ENCODE results near the gene ASRGL1.
A peak's percentile ranks its signal among the peaks of the same experiment; 100 is the strongest.
"Not testable (repeated sequence)": the region's sequence is repeated elsewhere in the genome, so short reads cannot be mapped to it uniquely, and the experiment has no call there.

Gene ASRGL1

DNA sequence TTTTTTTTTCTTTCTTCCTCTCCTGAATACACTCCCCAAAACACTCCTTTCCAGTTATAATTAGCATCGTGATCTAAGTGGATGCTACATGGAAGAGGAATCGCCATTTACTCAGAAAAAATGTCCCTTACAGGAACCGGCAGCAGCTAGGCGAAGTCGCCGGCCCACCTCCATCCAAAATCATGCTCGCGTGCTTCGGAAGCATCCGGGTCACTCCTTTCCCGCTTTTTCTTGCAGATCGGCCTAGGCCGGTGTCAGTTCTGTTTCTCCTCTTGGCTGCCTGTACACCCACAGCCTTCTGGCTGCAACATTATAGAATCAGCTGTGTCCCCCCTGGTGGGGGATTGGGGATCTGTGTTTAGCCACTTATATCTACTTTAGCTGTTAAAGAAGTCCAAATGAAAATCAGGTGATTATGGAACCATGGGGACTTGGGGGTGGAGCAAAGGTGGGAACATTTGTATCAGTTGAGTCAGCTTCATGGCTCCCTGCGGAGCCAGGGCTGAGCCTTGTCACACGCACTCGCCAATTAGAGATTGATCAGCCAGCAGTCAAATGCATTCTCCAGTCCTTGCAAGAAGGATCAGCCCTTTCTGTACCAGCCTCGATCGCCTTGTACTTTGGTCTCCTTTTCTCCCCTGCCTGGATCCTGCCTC is 36.3 kb downstream of the ASRGL1 start:
- DNase-seq (ENCODE audit: extremely low read depth, low read depth) = no peak
- H3K4me3 ChIP-seq (replicated peaks; ENCODE audit: low read depth, low read length) = no peak overlapping the region
- TF ChIP-seq, protein P1, sequence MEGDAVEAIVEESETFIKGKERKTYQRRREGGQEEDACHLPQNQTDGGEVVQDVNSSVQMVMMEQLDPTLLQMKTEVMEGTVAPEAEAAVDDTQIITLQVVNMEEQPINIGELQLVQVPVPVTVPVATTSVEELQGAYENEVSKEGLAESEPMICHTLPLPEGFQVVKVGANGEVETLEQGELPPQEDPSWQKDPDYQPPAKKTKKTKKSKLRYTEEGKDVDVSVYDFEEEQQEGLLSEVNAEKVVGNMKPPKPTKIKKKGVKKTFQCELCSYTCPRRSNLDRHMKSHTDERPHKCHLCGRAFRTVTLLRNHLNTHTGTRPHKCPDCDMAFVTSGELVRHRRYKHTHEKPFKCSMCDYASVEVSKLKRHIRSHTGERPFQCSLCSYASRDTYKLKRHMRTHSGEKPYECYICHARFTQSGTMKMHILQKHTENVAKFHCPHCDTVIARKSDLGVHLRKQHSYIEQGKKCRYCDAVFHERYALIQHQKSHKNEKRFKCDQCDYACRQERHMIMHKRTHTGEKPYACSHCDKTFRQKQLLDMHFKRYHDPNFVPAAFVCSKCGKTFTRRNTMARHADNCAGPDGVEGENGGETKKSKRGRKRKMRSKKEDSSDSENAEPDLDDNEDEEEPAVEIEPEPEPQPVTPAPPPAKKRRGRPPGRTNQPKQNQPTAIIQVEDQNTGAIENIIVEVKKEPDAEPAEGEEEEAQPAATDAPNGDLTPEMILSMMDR (IDR thresholded peaks at IDR 0.05; ENCODE audit: low read depth, low read length, missing control alignments) = no peak

DNA sequence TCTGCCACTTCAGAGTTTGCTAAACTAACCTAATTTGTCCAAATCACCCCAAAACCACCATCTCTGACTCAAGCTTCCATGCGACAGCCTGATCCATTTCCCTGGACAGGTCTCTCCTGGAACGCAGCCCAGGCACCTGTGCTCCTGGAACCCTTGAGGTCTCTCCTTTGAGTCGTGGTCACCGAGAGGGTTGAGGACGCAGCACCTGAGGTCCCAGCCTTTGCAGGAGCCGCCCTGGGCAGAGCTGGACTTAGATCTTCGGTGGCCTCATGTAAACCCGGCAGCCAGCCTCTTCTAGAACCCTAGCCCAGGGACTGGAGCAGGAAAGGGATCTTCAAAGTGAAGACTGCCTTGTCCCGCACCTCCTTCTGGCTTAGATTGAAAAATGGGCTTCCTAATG is 37.6 kb downstream of the ASRGL1 start:
- TF ChIP-seq, protein P1 (IDR thresholded peaks at IDR 0.05; ENCODE audit: low read depth, low read length, missing control alignments) = no peak
- DNase-seq (ENCODE audit: extremely low read depth, low read depth) = no peak
- H3K4me3 ChIP-seq (replicated peaks; ENCODE audit: low read depth, low read length) = no peak overlapping the region

DNA sequence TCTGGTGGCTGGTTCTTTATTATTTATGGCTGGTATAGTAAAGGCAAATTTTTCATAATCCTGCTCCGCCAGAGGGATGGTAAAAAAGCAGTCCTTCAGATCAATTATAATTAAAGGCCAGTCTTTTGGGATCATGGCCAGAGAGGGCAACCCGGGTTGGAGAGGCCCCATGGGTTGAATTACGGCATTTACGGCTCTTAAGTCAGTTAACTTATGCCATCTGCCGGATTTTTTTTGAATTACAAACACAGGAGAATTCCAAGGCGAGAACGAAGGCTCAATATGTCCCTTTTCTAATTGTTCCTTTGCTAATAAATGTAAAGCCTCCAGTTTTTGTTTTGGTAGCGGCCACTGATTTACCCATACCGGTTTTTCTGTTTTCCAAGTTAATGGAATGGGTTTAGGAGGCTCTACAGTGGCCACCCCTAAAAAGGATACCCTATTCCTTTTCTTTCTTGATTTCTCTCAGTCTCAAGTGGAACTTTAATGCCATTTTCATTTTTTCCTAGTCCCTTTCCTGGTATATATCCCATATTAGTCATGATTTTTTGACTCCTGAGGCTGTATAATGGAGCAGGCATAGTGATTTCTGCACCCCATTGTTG is 41.3 kb downstream of the ASRGL1 start:
- H3K4me3 ChIP-seq (replicated peaks; ENCODE audit: low read depth, low read length); DNase-seq (ENCODE audit: extremely low read depth, low read depth): not testable (repeated sequence)
- TF ChIP-seq, protein P1 (IDR thresholded peaks at IDR 0.05; ENCODE audit: low read depth, low read length, missing control alignments) = peak; percentile 21

DNA sequence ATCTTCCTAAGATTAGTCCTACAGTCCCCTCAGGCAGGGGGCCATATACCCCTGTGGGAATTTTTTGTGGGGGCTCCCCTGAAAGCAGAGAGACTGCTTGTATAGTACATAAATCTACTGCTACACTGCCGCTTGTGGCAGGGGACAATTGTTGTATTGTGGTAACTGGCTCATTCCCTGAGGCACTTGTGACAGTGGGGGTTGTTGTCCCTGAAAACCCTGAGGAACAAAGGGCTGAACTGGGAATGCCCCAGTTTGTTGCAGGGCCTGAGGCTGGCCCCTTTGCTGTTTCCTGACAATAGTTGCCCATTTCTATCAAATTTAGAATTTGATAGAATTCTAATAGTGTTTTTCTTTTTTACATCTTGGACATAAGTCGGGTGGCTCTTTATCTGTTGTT is 42.3 kb downstream of the ASRGL1 start:
- H3K4me3 ChIP-seq (replicated peaks; ENCODE audit: low read depth, low read length) = not testable (repeated sequence)

DNA sequence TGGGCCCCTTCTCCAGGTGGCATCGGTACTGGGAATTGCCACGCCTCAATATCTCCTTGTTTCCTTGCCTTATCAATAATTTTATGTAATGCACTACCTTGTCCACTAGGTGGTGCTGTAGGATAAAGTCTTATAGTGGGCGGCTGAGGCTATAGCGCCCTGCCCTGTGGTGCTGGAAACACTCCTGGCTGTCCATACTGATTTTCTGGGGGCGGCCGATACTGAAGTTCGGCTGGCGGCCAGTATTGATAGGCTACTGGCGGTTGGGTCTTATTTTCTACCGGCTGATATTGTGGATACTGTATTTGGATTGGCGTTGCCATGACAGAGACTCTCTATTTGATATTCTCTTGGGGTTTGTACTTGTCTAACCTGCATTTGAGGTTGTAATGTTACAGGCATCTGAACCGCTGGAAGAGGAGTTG is 43.6 kb downstream of the ASRGL1 start:
- H3K4me3 ChIP-seq (replicated peaks; ENCODE audit: low read depth, low read length) = not testable (repeated sequence)
- DNase-seq (ENCODE audit: extremely low read depth, low read depth) = peak; percentile 58
- TF ChIP-seq, protein P1 (IDR thresholded peaks at IDR 0.05; ENCODE audit: low read depth, low read length, missing control alignments) = peak; percentile 63

More for the DNA sequence above, 42.3 kb downstream of the ASRGL1 start:
- DNase-seq (ENCODE audit: extremely low read depth, low read depth) = not testable (repeated sequence)

DNA sequence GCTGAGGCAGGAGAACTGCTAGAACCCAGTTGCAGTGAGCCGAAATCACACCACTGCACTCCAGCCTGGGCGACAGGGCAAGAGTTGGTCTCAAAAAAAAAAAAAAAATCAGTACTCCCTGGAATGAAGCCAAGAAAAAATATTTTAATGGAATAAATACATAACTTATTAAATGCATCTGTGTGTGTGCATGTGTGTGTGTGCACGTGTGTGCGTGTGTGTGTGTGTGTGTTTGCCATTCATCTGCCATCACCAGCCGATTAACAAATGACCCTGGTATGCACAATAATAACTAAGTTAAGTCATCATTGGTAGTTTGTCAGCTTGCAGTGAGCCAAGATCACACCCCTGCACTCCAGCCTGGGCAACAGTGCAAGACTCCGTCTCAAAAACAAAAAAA is 46.6 kb downstream of the ASRGL1 start:
- no peak overlapping the region for H3K4me3 ChIP-seq (replicated peaks; ENCODE audit: low read depth, low read length)
- DNase-seq (ENCODE audit: extremely low read depth, low read depth) = no peak
- TF ChIP-seq, protein P1 (IDR thresholded peaks at IDR 0.05; ENCODE audit: low read depth, low read length, missing control alignments) = no peak

DNA sequence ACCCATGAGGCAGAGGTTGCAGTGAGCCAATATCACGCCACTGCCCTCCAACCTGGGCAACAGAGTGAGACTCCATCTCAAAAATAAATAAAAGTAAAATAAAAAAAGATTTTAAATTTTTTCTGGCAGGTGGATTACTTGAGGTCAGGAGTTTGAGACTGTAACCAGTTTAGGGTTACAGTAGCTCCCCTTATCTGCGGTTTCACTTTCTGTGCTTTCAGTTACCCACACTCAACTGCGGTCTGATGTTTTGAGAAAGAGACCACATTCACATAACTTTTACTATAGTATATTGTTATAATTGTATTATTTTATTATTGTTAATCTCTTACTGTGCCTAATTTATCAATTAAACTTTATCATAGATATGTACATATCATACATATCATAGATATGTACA is 48.8 kb downstream of the ASRGL1 start:
- not testable (repeated sequence) for H3K4me3 ChIP-seq (replicated peaks; ENCODE audit: low read depth, low read length); DNase-seq (ENCODE audit: extremely low read depth, low read depth)

DNA sequence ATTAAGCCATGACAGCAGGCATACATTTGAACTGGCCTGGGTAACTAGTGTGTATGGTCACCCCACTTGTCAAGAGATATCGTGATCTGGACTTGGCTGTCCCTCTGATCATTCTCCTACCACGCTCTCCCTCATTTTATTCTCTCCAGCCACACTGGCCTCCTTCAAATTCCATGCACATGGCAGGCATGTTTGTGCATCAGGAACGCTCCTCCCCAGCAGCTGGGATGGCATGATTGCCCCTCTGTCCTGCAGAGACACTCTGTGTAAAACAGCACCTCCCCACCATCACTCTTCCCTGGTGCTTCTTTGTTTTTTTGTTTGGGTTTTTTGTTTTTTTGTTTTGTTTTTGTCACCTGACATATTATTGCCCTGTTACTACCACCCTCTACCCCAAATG is 50.1 kb downstream of the ASRGL1 start:
- H3K4me3 ChIP-seq (replicated peaks; ENCODE audit: low read depth, low read length) = no peak overlapping the region
- no peak for DNase-seq (ENCODE audit: extremely low read depth, low read depth)
- TF ChIP-seq, protein P1 (IDR thresholded peaks at IDR 0.05; ENCODE audit: low read depth, low read length, missing control alignments) = no peak
